Measurements from ENCODE around the gene ERICH6. TPM values are rescaled to one million over a fixed set of nuclear protein-coding genes. Genes with fewer than 3 reads are reported as not detected.

ERICH6 gene
- total RNA-seq, 1 donor from 2014 or later = not detected

- intact Hi-C loops (cut with micrococcal nuclease) = no loop called here
Observed at GRCh38 chr3:150691414-150692040, 12.2 kb downstream of the ERICH6 start.

- intact Hi-C loops (cut with micrococcal nuclease) = no loop called here
Observed at GRCh38 chr3:150687613-150688012, 16.1 kb downstream of the ERICH6 start.

GRCh38 chr3:150682824-150683223 lies 20.9 kb downstream of the ERICH6 start:
- intact Hi-C loops (cut with micrococcal nuclease) = no loop called here

GRCh38 chr3:150682279-150682678 lies 21.4 kb downstream of the ERICH6 start:
- intact Hi-C loops (cut with micrococcal nuclease) = no loop called here

GRCh38 chr3:150681057-150681456 lies 22.7 kb downstream of the ERICH6 start:
- intact Hi-C loops (cut with micrococcal nuclease) = loop anchor here (1.0 kb wide), 2 partner anchors 22 to 135 kb away; partner anchors contain the start of genes EIF2A, ERICH6 and SERP1

GRCh38 chr3:150680562-150680961 lies 23.2 kb downstream of the ERICH6 start:
- intact Hi-C loops (cut with micrococcal nuclease) = no loop called here

GRCh38 chr3:150675587-150675986 lies 28.1 kb downstream of the ERICH6 start:
- intact Hi-C loops (cut with micrococcal nuclease) = no loop called here

- intact Hi-C loops (cut with micrococcal nuclease) = no loop called here
Observed at GRCh38 chr3:150673966-150674365, 29.8 kb downstream of the ERICH6 start.

- intact Hi-C loops (cut with micrococcal nuclease) = no loop called here
Observed at GRCh38 chr3:150666167-150666566, 37.6 kb downstream of the ERICH6 start.

- intact Hi-C loops (cut with micrococcal nuclease) = no loop called here
Observed at GRCh38 chr3:150663461-150663860, 40.3 kb downstream of the ERICH6 start.

- intact Hi-C loops (cut with micrococcal nuclease) = no loop called here
Observed at GRCh38 chr3:150662410-150663200, 41.1 kb downstream of the ERICH6 start.

- intact Hi-C loops (cut with micrococcal nuclease) = no loop called here
Observed at GRCh38 chr3:150656316-150656715, 47.4 kb downstream of the ERICH6 start.

GRCh38 chr3:150653110-150653561 lies 50.6 kb downstream of the ERICH6 start:
- intact Hi-C loops (cut with micrococcal nuclease) = no loop called here

- intact Hi-C loops (cut with micrococcal nuclease) = no loop called here
Observed at GRCh38 chr3:150640256-150640655, 63.5 kb downstream of the ERICH6 start.

- intact Hi-C loops (cut with micrococcal nuclease) = no loop called here
Observed at GRCh38 chr3:150639262-150639661, 64.5 kb downstream of the ERICH6 start.

GRCh38 chr3:150636258-150636657 lies 67.5 kb downstream of the ERICH6 start:
- intact Hi-C loops (cut with micrococcal nuclease) = no loop called here

GRCh38 chr3:150635526-150635925 lies 68.2 kb downstream of the ERICH6 start:
- intact Hi-C loops (cut with micrococcal nuclease) = no loop called here

- intact Hi-C loops (cut with micrococcal nuclease) = no loop called here
Observed at GRCh38 chr3:150635076-150635475, 68.6 kb downstream of the ERICH6 start.

GRCh38 chr3:150631515-150632221 lies 72.1 kb downstream of the ERICH6 start:
- intact Hi-C loops (cut with micrococcal nuclease) = no loop called here

- intact Hi-C loops (cut with micrococcal nuclease) = no loop called here
Observed at GRCh38 chr3:150627557-150627956, 76.2 kb downstream of the ERICH6 start.

- intact Hi-C loops (cut with micrococcal nuclease) = no loop called here
Observed at GRCh38 chr3:150626148-150626930, 77.4 kb downstream of the ERICH6 start.

Measured in T-helper 2 cell treated with Interferon-gamma antibody and Interleukin-4, amounts not matched to agents 100 ng/mL and 5 ng/mL, for 36 hours (primary cell).